Activated naive CD4-positive, alpha-beta T cell treated with anti-CD3 and anti-CD28 coated beads, Interleukin-2, amount 50 U/mL, for 72 hours (primary cell): ENCODE results near the gene SMG6. TPM values are rescaled to one million over a fixed set of nuclear protein-coding genes. Genes with fewer than 3 reads are reported as not detected.

ENCODE experiments used
- ATAC-seq, 2 donors: fragments of 150-1000 bp; cut with Tn5 transposase; 2 replicates each; pipeline ENCODE4 v1.10.0; 2021; ENCODE audit warnings: mild to moderate bottlenecking in 2 of 2, moderate library complexity in 2 of 2
- DNase-seq, 2 donors: peaks; one replicate each; pipeline ENCODE4 v3.0.0; 2021 to 2022; ENCODE audit warnings: low spot score in 2 of 2
- H3K27ac Mint-ChIP-seq, 2 donors: one replicate each; pipeline ENCODE4 v1.8.0; 2022; ENCODE audit warnings: mild to moderate bottlenecking in 2 of 2, mixed read lengths in 2 of 2
- H3K36me3 Mint-ChIP-seq, 2 donors: one replicate each; pipeline ENCODE4 v1.8.0; 2022; ENCODE audit warnings: mixed read lengths in 2 of 2
- H3K9me3 Mint-ChIP-seq, 2 donors: one replicate each; pipeline ENCODE4 v1.8.0; 2022; ENCODE audit warnings: mixed read lengths in 2 of 2
- total RNA-seq, 2 donors: library from RNA; stranded (reverse); gene quantifications; one replicate each; pipeline ENCODE4 v1.2.3, GENCODE V29; 2022

Gene SMG6
- total RNA-seq, 2 donors from 2014 or later: 40.1 to 45.2 TPM

DNA sequence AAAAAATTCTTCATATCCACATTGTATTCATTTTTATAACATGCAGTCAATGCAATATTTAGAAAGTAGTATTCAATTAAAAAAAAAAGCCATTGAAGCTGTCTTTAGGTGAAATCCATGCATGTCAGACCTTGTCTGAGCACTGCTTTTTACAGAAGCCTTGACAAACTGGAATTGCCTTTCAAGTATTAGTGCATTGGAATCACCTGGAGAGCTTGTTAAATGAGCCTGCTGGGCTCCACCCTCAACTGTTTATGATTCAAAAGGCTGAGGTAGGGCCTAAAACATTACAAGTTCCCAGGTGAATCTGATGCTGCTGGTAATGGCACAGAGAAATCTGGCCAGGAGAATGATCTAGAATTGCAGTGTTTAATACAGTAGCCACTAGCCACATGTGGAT lies 162.9 kb downstream of the SMG6 start:
- H3K36me3 Mint-ChIP-seq: peaks cover 6 to 11% of the 10 kb centered on the region in 2 donors
- DNase-seq (no peak), ATAC-seq (no peak)
- no peak overlapping the region for H3K27ac Mint-ChIP-seq
- H3K9me3 Mint-ChIP-seq: no peaks in the 10 kb centered on the region

DNA sequence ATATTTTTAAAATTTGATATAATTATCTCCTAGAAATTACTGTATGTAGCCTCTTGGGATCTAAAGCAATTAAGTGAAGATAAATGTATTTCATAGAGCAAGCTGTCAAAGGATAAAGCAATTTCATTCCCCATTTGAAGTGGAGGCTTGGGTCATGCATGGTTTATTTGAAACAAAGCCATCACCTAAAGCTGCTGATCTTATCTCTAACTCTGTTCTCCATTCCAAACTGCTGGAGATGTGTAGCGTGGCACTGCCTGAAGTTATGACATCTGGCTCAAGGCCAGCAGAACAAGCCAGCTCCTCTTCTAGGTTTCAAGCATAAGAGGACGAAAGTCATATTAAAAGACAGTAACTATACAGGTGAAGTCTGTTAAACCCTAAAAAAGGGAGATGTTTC lies 164.8 kb downstream of the SMG6 start:
- Mint-ChIP-seq H3K27ac (peak overlapping the region; percentile 30 to 47), H3K36me3 (peaks cover 6 to 11% of the 10 kb centered on the region in 2 donors), H3K9me3 (no peaks in the 10 kb centered on the region)
- no peak for DNase-seq
- no peak for ATAC-seq

DNA sequence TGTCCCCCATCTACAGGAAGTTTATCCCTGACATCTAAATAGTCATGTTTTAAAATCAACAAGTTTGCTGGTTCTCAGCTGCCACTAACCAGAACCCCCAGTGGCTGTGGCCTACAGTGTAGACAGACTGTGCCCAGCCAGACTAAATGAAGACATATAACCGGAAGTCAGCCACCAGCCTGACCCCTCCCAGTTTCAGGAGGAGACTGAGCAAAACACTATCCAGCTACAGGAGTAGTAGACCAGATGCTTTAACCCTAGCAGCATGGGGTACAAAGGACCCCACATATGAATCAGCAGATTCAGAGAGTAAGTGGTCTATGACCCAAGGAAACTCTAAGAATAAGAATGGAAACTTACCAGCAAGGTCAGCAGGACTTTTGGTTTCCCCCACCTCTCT lies 165.3 kb downstream of the SMG6 start:
- peaks cover 3 to 11% of the 10 kb centered on the region in 2 donors for H3K36me3 Mint-ChIP-seq
- DNase-seq (no peak), ATAC-seq (peak; percentile 50 to 77)
- no peaks in the 10 kb centered on the region for H3K9me3 Mint-ChIP-seq
- peak overlapping the region; percentile 30 to 69 for H3K27ac Mint-ChIP-seq

DNA sequence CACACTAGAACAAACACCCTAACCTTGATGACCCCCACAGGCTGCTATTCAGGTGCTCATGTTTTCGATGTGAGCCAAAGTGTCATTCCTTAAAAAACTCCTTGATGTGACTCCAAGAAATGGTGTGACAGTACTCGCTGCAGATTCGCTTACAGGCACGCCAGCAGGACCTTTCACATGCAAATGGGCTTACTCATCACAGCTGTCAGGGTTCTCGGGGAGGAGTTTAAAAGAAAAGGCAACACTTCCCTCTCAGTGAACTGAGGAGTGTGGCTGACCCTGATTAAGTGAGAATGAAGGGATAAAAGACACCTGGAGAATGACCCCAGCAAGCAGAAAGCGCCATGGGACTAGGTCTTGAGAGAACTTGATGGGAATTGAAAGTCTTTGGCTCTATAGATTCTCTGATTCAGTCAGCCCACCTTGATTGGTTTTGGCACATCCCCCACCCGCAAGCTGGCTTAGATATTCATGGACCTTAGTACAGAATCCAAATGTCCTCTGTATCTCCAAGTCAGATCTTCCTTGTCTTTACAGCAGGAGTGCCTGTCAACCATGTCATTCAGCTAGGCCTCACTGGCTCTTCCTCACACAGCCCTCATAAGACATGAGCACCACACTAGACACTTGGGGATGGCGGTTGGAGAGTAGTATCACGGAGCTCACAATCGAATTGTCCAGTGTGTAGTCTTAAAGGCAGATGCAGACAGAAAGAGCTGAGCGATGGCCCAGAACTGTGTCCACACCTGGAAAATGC lies 166.1 kb downstream of the SMG6 start:
- ATAC-seq: peak in 1 of 2 donors; percentile 51
- H3K9me3 Mint-ChIP-seq: no peaks in the 10 kb centered on the region
- H3K36me3 Mint-ChIP-seq: peaks cover 0 to 11% of the 10 kb centered on the region in 2 donors
- DNase-seq: no peak
- H3K27ac Mint-ChIP-seq: peak overlapping the region; percentile 30 to 75

DNA sequence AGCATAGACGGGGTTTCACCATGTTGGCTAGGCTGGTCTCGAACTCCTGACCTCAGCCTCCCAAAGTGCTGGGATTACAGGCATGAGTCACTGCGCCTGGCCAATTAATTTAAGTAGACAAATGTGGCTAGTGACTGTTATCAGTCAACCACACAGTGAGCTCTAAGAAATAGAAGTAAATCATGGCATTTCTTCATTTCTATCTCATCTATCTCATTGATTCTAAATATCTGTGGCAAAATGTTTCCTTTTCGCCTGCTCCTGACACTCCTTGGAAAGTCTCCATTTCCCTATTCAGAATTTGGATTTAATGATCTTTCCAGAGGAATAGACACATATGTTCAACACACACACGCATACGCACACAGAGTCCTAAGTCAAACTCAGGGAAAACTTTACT lies 167.3 kb downstream of the SMG6 start:
- Mint-ChIP-seq H3K27ac (peak overlapping the region in 1 of 2 donors; percentile 66), H3K9me3 (no peaks in the 10 kb centered on the region), H3K36me3 (peaks cover 0 to 11% of the 10 kb centered on the region in 2 donors)
- DNase-seq (no peak), ATAC-seq (peak in 1 of 2 donors; percentile 44)

- H3K9me3 Mint-ChIP-seq: no peaks in the 10 kb centered on the region
- no peak overlapping the region for H3K27ac Mint-ChIP-seq
- no peak for DNase-seq
- no peaks in the 10 kb centered on the region for H3K36me3 Mint-ChIP-seq
- no peak for ATAC-seq
Observed at GRCh38 chr17:2128011-2128410, 175.6 kb downstream of the SMG6 start.

- DNase-seq (no peak), ATAC-seq (no peak)
- Mint-ChIP-seq H3K27ac (no peak overlapping the region), H3K9me3 (no peaks in the 10 kb centered on the region), H3K36me3 (no peaks in the 10 kb centered on the region)
Observed at GRCh38 chr17:2125013-2125535, 178.5 kb downstream of the SMG6 start.

DNA sequence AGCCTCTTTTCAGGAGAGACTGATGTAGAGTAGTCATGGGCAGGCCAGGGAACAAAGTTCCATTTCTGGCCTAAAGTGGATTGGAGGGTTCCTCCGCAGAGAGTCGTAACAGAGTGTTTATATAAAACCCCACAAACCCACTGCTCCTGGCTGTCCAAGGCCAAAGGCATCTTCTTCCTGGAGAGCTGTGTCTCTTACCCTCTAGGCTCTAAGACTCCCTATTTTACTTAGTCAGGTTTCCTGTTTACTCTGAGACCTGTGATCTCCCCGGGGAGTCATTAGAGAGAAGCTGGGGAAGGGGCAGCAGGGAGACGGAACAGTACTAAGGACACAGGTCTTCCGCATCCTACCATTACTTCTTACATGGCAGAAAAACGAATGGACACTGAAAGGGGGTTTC lies 179.2 kb downstream of the SMG6 start:
- no peak for DNase-seq
- peak overlapping the region in 1 of 2 donors; percentile 22 for H3K27ac Mint-ChIP-seq
- H3K36me3 Mint-ChIP-seq: no peaks in the 10 kb centered on the region
- no peak for ATAC-seq
- H3K9me3 Mint-ChIP-seq: no peaks in the 10 kb centered on the region

GRCh38 chr17:2123375-2124251 lies 180.0 kb downstream of the SMG6 start:
- H3K27ac Mint-ChIP-seq: peak overlapping the region; percentile 22 to 73
- no peak for DNase-seq
- no peaks in the 10 kb centered on the region for H3K36me3 Mint-ChIP-seq
- H3K9me3 Mint-ChIP-seq: no peaks in the 10 kb centered on the region
- peak in 1 of 2 donors; percentile 34 for ATAC-seq

DNA sequence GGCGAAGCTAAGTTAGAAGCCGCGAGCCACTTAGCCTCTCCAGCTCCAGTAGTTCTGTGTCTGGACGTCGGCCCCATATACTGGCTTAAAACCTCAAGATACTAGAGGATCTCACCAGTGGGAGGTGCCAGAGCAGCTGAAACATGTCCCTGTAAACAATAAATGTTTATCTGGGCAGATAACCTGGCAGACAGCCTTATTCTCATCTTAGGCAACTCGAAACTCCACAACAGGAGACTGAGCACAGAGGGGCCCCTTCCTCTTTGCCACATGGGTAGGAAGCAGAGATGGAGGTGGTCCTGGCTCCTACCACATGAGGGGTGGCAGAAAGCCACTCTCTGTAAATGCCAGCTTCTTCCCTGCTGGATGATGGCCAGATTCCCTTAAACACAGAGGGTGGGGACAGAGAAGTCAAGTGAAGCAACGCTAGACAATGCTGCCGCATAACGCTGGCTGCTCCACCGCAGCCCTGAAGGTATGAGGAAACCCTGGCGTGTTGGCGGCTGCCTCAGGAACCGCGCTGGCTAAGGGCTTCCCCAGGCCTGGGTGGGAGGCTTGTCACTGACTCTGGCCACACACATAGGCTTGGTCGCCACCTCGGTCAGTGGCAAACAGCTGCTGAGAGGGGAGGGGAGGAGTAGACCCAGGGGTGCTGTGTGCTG lies 180.8 kb downstream of the SMG6 start:
- H3K9me3 Mint-ChIP-seq: no peaks in the 10 kb centered on the region
- ATAC-seq: peak in 1 of 2 donors; percentile 28
- no peak overlapping the region for H3K27ac Mint-ChIP-seq
- DNase-seq: no peak
- no peaks in the 10 kb centered on the region for H3K36me3 Mint-ChIP-seq

DNA sequence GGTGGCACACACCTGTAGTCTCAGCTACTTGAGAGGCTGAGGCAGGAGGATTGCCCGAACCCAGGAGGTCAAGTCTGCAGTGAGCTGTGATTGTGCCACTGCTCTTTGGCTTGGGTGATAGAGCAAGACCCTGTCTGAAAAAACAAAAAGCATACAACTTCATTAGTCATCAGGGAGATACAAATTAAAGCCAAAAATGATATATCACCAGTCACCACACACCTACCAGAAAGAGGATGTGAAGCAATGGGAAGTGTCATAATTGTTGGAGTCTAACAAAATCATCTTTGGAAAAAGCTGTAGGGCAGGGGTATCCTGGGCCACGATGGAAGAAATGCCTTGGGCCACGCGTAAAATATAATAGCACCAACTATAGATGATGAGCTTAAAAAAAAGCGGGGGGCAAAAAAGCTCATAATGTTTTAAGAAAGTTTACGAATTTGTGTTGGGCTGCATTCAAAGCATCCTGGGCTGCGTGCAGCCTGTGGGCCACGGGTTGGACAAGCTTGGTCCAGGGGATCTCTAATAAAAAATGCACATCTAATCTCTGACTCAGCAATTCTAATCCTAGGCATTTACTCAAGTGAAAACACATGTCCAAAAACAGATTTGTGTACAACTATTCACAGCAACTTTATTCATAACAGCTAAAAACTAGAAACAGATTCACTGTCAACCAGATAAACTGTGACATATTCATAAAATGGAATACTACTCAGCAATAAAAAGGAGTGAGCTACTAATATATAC lies 182.8 kb downstream of the SMG6 start:
- H3K27ac Mint-ChIP-seq: peak overlapping the region in 1 of 2 donors; percentile 10
- H3K9me3 Mint-ChIP-seq: no peaks in the 10 kb centered on the region
- DNase-seq (no peak), ATAC-seq (no peak)
- H3K36me3 Mint-ChIP-seq: no peaks in the 10 kb centered on the region

DNA sequence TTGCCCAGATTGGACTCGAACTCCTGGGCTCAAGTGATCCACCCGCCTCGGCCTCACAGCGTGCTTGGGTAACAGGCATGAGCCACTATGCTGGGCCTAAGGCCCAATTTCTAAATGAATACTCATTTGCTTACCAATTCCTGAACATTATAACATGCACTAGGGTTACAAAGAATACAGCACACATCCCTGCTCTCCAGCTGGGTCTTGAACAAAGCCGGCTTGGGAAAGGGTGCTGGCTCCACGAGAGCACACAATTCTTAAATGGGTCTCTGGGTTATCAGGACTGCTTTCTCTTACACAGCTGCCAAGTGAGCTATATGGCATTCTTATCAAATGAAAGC lies 190.3 kb downstream of the SMG6 start:
- peak; percentile 7 to 23 for ATAC-seq
- H3K9me3 Mint-ChIP-seq: no peaks in the 10 kb centered on the region
- peak overlapping the region in 1 of 2 donors; percentile 51 for H3K27ac Mint-ChIP-seq
- DNase-seq: no peak
- no peaks in the 10 kb centered on the region for H3K36me3 Mint-ChIP-seq

GRCh38 chr17:2111691-2112090 lies 191.9 kb downstream of the SMG6 start:
- no peaks in the 10 kb centered on the region for H3K36me3 Mint-ChIP-seq
- DNase-seq: no peak
- no peak for ATAC-seq
- H3K9me3 Mint-ChIP-seq: no peaks in the 10 kb centered on the region
- no peak overlapping the region for H3K27ac Mint-ChIP-seq

DNA sequence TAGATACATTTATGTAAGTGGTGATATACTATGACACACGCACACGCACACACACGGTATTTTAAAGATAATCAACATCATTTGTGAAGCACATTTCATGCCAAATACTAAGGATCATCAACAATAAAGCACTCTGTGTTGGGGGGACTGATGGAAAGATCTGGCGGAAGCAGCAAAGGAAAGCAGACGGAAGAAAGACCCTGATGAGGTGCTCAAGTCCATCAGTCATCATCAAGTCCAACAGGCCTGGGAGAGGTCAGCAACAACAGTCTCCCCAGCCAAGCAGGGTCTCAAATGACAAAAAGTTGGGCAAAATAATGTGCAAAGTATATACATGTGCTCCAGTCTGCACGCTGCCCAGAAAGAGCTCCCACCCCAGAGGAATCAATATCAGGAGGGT lies 193.1 kb downstream of the SMG6 start:
- DNase-seq (no peak), ATAC-seq (no peak)
- Mint-ChIP-seq H3K27ac (no peak overlapping the region), H3K36me3 (no peaks in the 10 kb centered on the region), H3K9me3 (no peaks in the 10 kb centered on the region)

- DNase-seq (no peak), ATAC-seq (no peak)
- no peaks in the 10 kb centered on the region for H3K9me3 Mint-ChIP-seq
- H3K36me3 Mint-ChIP-seq: peaks cover 0 to 15% of the 10 kb centered on the region in 2 donors
- H3K27ac Mint-ChIP-seq: no peak overlapping the region
Observed at GRCh38 chr17:2108170-2108569, 195.4 kb downstream of the SMG6 start.

DNA sequence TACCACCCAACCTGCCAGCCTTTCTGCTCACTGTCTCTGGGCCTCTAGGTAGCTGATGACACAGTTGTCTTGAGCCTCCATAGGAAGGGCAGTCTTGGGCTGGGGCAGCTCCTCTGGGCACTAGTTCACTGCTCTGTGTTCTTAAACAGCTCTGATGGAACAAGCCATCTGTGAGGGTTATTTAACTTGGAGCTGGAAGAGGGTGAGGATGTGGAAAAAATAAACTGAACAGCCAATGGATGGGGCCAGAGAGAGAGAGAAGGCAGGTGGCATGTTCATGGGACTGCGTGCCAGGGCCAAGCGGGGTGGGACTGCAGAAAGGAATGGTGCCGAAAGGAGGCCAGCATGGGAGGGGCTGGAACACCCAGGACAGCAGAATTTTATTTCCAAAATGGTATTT lies 196.1 kb downstream of the SMG6 start:
- ATAC-seq (no peak), DNase-seq (no peak)
- Mint-ChIP-seq H3K27ac (peak overlapping the region in 1 of 2 donors; percentile 19), H3K9me3 (no peaks in the 10 kb centered on the region), H3K36me3 (peaks cover 0 to 22% of the 10 kb centered on the region in 2 donors)
